ENCODE results near the gene CEP43.

CEP43 gene

DNA sequence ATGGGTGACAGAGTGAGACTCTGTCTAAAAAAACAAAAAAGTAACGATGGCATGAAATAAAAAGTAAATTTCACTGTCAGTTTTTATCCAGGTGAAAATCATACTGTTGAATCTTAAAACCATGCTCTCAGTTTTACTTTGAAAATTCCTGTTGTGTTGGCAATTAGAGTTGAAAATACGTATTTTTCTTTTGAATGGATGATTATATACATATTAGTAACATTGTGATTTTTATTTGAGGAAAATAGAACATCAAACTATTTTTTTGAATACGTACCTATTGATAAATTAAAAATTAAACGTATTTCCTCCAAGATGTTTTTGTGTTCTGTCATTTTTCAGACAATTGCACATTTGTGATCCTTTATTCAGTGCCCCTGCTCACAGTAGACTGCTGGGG lies 14.7 kb downstream of the CEP43 start:
- no peak overlapping the region for H3K4me3 ChIP-seq (ENCODE audit: low read depth, low read length)
- TF ChIP-seq, protein P1, sequence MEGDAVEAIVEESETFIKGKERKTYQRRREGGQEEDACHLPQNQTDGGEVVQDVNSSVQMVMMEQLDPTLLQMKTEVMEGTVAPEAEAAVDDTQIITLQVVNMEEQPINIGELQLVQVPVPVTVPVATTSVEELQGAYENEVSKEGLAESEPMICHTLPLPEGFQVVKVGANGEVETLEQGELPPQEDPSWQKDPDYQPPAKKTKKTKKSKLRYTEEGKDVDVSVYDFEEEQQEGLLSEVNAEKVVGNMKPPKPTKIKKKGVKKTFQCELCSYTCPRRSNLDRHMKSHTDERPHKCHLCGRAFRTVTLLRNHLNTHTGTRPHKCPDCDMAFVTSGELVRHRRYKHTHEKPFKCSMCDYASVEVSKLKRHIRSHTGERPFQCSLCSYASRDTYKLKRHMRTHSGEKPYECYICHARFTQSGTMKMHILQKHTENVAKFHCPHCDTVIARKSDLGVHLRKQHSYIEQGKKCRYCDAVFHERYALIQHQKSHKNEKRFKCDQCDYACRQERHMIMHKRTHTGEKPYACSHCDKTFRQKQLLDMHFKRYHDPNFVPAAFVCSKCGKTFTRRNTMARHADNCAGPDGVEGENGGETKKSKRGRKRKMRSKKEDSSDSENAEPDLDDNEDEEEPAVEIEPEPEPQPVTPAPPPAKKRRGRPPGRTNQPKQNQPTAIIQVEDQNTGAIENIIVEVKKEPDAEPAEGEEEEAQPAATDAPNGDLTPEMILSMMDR (IDR thresholded peaks at IDR 0.05; ENCODE audit: borderline replicate concordance, insufficient read depth, low read depth, low read length), result no peak

DNA sequence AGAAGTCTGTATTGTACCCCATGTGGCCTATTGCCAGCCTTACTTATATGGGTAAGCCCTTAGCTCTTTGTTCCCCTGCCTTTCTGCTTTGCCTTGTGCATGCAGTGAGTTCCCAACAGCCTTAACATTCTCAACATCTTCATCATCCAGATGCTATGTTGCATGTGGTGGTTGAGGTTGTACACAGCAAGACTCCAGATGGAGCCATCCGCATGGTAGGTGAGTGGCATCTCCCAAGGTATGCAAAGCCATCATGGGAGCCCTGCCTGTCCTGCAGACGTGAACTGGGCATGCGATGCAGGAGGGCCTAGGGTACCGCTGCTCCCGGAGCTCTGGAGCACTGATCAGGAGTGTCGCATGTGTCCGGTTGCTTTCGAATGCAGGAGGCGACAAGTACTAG lies 16.1 kb downstream of the CEP43 start:
- TF ChIP-seq, protein P1 (IDR thresholded peaks at IDR 0.05; ENCODE audit: borderline replicate concordance, insufficient read depth, low read depth, low read length), result no peak
- no peak overlapping the region for H3K4me3 ChIP-seq (ENCODE audit: low read depth, low read length)

DNA sequence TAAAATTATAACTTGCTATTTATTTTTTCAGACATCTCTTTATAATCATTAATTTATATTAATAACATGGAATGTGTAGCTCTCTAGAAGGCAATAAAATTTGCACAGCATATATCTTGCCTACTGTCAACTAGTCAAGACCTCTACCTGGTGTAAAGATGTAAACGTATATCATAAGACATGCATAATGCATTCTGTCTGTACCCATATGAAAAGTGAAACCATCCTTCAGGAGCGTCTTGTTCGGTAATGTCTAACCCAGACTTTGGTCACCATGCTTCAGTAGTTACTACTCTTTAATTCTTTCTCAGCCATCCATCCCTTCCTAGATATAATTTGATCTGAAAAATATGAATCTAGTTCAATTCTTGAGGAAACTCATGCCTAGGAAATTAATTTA lies 21.0 kb downstream of the CEP43 start:
- no peak overlapping the region for H3K4me3 ChIP-seq (ENCODE audit: low read depth, low read length)

DNA sequence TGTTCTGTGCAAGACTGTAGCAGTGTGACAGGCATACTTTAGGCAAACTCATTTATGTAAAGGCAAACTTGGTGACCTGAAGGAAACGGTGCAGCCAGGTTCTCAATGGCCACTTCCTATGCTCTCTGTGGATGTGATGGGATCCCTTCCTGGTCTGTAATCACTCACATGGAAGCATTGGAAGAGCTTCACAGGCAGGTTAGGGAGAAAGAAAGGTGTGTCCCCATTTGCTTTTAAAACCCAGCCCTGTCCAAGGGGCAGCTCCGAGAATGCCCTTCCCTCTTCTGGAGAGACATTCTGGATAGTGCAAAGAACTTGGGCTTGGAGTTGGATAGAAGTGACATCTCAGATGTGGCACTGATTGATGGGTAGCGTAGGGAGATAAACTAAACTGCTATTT lies 28.1 kb downstream of the CEP43 start:
- TF ChIP-seq, protein P1 (IDR thresholded peaks at IDR 0.05; ENCODE audit: borderline replicate concordance, insufficient read depth, low read depth, low read length), result no peak
- H3K4me3 ChIP-seq (ENCODE audit: low read depth, low read length), result no peak overlapping the region

More for the DNA sequence above, 21.0 kb downstream of the CEP43 start:
- TF ChIP-seq, protein P1 (IDR thresholded peaks at IDR 0.05; ENCODE audit: borderline replicate concordance, insufficient read depth, low read depth, low read length), result no peak

DNA sequence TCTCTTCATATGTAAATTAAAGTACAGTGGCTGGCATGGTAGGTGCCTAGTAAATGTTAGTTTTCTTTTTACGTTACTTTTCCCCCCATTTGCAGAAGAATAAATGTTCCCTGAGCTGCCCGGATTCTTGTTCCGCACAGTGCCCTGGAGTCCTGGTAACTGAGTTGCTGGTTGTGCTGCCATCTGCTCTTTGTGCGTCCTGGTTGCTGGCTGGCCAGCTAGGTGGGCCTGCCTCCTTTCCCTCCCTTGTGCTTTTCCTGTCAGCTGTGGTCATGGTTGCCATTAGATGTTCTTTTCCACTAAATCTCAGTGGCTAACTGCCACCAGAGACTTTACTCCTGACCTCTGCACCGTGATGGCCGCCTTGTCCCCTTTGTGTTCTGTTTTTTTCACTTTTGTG lies 28.6 kb downstream of the CEP43 start:
- TF ChIP-seq, protein P1 (IDR thresholded peaks at IDR 0.05; ENCODE audit: borderline replicate concordance, insufficient read depth, low read depth, low read length), result no peak
- H3K4me3 ChIP-seq (ENCODE audit: low read depth, low read length), result no peak overlapping the region

DNA sequence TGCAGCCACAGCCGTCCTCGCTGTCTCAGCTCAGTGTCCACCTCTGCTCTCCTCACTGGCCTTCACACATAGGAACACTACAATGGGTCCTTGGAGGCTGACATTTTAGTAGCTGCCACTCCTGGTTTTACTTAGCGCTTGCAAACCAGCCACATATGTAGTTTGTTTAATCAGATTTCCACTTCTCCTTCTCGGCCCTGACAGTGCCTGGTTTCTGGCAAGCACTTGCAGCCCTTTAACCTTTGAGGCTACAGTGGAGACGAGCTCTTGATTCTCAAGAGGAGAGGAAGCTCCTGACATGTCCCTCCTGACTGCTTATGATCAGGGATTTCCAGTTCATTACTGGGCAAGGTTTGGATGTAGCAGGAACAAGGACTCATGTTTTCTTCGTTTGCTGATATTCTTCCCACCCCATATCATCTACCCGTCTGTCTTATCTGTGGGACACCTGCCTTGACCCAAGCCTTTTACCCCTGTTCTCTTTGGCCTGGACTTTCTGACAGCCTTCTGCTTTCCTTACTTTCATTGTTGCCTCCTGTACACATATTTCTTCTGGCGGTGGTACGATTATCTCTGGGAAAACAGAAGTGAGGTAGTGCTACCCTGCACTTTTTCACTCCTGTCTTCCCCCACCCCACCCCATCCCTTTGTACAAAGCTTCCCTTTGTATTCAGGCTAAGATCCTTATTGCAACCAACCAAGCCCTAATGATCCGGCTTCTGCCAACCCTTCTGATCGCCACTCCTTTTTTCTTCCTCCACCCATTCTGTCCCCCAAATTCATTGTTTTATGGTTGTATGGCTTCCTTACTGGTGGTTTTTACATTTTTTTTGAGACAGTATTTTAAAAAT lies 31.2 kb downstream of the CEP43 start:
- TF ChIP-seq, protein P1 (IDR thresholded peaks at IDR 0.05; ENCODE audit: borderline replicate concordance, insufficient read depth, low read depth, low read length), result no peak

DNA sequence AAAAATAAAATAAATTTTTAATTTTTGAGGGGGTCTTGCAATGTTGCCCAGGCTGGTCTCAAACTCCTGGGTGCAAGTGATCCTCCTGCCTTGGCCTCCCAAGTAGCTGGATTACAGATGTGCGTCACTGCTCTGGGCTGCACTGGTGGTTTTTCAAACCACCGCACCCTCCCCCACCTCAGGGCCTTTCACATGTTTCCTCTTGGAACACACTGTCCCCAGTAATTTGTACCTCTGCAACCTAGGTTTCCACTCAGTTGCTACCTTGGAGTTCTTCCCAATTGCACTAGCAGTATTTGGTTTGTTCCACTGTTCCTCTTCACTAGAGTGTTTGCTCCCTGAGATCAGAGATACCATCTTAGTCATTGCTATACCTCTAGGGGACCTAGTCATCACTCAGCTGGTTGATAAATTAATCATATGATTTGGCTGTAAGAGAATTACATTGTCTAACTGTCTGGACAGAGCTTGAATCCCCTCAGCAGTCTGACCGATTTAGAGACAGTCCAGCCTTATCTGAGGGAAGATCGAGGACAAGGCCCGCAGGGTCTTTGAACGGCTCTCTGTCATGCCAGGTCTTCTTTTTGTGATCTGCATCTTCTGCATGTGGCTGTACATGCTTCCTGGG lies 32.0 kb downstream of the CEP43 start:
- TF ChIP-seq, protein P1 (IDR thresholded peaks at IDR 0.05; ENCODE audit: borderline replicate concordance, insufficient read depth, low read depth, low read length), result no peak
- no peak overlapping the region for H3K4me3 ChIP-seq (ENCODE audit: low read depth, low read length)

More for the DNA sequence above, 31.2 kb downstream of the CEP43 start:
- H3K4me3 ChIP-seq (ENCODE audit: low read depth, low read length), result no peak overlapping the region
